HG02938 (cell line): Measurements from ENCODE around the gene TCF20.

Source experiments
- ATAC-seq: cut with Tn5 transposase; IDR thresholded peaks from one replicate; pipeline ENCODE4 v1.9.1; 2021; ENCODE audit warnings: mild to moderate bottlenecking, moderate library complexity; ENCODE audit not compliant: unreplicated experiment

Gene TCF20

DNA sequence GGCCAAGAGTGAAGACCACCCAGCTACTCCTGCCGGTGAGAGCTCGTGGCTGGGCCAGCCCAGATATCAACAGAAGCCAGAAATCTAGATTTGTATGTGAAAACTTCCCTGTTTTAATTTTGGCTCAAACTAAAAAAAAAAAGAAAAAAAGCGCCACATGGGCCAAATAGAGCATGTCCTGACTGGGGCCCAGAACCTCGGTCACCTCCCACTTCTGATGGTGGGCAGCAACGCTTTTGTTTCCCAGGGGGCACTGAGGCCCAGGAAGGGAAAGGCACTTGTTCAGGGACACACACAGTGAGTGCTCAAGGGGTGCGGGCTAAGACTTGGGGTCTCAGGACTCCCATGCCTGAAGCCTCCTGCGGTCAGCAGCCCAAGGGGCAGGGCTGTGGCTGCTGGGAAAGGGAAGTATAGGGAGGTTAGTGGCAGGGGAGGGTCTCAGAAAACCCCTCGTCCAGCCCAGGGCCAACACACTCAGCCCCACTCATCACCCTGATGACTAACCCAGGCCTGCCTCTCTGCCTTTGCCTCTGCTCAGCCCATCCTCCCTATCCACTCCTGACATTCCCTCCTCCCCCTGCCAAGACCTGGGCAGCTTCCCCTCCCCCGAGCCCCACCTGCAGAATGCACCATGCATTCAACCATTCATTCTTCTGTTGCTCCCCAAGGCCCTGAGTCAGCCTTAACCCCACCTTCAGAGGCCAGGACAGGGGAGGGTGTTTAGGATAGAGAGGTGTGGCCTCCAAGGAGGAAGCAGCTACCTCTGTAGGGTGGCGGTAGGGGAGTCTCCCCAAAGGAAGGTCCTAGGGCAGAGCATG is 30.0 kb upstream of the TCF20 start:
- ATAC-seq = no peak

DNA sequence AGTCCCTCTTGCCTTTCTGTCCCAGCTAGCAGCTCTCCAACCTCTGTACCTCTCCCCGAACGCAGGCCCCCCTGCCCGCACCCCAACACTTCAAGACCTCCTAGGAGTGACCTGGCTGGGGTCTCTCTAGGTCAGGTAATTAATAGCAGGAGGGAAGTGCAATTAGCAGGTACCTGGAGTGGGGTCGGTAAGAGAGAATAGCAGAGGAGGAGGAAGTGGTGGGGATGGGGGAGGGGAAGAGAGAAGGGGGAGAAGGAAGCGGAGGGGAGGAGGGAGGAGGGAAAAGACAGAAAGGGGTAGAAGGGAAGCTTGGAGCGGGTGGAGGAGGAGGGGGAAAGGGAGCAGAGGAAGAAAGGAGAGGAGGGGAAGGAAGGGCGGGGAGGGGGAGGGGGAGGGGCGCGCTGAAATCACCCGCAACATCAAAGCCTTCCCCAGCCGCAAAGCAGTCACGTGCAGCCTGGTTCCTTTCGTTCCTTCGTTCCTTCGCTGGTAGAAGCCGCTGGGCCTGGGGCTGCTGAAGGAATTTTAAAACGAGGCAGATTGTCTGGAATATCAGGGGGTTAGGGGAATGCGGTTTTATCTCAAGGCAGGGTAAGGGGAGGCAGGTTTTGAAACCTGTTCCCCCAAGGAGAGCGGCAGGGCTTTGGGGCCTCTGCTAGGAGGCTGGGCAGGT is 29.3 kb upstream of the TCF20 start:
- ATAC-seq = no peak

DNA sequence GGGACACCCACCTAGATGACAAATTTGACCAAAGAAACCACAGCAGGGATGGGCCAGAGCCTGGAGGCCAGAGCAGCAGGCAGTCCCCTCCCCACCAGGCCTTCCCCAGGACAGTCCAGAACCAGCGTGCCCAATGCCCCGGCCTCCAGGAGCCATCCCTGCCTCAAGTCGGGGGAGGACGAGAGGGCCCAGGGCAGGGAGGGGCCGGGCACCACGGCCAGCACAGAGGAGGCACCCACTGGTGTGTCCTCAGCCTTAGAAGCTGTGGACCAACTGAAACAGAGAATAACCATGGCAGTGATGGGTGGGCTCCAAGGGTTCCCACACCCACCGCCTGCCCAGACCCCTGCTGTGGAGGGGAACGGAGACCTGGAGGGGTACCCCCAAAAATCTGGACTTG is 28.3 kb upstream of the TCF20 start:
- ATAC-seq = no peak

DNA sequence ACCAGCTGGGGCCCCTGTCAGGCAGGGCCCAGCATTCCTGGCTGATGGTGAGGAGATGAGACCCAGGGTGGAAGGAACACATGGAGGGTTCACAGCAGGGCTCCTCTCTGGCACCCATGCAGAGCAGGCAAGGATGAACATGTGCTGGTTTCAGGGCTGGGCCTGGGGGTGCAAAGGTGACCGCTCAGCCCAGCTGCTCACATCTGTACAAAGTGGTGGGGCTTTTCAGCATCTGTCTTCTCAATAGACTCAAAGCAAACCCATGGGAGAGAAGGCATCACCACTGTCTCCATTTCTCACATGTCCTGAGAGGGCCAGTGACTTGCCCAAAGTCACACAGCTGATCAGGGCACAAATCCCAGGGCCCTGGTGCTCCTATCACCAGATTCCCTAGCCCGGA is 27.3 kb upstream of the TCF20 start:
- no peak for ATAC-seq

DNA sequence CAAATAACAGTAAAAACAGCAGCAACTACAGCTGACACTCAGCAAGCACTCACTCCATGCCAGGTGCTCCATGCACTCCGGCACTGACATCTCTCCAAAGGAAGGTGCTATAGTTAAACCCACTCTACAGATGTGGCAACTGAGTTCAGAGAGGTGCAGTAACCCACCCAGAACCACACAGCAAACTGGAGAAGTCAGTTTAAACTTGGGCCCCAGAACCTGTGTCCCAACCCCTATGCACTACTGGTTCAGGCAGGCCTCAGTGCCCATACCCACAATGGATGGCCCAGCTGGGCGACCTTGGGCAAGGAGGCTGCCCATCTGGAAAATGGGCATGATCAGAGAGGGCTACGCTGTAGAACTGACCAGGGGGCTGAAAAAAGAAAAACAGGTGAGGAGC is 26.4 kb upstream of the TCF20 start:
- no peak for ATAC-seq

GRCh38 chr22:42296381-42296853 is 26.0 kb upstream of the TCF20 start:
- ATAC-seq = no peak

DNA sequence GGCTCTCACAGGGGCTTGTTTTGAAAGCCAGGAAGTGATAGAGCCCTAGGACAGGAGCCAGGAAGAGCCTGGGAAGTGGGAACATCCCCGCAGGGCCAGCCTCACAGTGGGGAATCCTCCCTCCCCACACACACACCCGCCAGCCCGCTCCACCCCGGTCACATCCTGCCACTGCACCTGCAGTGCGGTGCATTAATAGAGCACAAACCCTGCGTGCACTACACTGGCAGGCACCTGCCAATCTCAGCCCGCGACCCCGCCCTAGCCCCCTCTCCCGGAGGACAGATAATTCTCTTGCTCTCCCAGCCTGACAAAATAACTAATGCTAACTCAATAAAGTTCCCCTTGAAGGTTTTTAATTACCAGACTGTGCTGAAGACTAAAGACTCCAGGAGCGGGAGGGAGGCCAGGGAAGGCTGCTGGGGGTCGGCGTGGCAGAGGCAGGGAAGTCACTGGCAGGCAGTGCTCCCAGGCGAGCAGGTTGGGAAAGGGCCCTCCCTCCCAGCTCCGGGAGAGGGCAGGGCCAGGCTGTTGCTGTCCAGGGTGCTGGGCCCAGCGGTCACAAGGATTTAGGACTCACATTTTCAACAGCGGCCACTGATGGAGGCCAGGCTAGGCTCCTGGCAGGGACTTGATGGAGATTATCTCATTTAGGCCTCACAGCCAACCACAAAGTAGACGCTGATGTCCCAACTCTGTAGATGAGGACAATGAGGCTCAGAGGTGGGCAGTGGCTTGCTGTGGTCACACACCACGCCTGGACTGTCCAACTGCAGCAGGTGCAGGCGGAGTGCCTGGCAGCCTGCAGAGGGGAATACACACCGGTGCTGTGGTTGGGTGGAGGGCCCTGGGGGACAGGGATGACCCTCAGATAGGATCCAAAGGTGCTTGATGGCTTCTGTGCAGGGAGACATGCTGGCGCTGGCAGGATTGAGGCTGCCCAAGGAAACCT is 23.9 kb upstream of the TCF20 start:
- no peak for ATAC-seq

DNA sequence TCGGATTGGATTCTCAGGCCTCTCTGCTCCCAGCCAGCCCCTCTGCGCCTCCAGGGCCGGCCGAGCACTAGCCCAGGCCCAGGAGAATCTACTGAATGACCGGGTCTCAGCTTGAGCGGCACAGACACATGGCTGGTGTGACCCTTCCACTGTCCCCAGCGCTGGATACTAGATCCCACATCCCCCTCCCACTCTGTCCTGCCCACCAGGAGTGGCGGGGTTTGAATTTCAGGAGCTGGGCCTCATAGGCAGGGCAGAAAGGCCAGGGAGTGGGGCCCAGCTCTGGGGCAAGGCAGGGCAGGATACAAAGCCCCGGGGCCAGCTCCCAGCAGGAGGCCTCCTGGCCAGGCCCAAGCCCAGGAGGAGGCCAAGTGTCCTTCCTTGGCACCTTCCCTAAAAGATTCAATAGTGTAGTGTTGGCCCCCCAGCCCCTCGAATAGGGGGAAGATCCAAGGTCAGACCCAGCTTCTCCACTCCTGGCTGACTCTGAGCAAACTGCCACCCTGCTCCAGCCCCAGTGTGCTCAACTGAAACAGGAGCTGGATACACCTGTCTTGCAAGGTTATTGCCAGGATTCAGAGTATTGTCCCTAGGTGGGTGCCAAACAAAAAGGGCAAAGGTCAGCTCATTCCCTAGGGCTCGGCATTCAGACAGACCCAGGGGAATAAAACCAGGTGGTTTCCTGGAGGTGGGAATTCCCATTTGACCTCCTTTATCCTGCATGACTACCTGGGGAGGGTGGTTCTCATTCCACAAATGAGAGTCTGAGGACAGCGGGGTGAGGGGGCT is 22.5 kb upstream of the TCF20 start:
- no peak for ATAC-seq

DNA sequence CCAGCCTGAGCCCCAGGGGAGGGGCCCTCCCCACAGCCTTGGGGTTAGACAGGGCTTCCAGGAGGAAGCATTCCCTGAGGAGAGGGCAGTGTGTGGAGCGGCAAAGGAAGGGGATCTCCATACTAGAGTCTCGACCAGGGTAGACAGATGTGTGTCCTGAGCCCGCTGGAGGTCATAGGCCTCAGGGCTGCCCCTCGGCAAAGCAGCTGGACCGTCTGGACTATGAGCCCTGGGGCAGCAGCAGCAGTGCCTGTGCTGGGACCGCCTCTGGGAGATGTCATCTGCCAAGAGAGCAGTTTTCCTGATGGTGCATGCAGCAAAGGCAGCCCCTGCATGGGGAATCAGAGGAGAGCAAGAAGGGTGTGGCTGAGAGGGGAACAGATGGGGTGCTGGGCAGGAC is 20.8 kb upstream of the TCF20 start:
- ATAC-seq = no peak

DNA sequence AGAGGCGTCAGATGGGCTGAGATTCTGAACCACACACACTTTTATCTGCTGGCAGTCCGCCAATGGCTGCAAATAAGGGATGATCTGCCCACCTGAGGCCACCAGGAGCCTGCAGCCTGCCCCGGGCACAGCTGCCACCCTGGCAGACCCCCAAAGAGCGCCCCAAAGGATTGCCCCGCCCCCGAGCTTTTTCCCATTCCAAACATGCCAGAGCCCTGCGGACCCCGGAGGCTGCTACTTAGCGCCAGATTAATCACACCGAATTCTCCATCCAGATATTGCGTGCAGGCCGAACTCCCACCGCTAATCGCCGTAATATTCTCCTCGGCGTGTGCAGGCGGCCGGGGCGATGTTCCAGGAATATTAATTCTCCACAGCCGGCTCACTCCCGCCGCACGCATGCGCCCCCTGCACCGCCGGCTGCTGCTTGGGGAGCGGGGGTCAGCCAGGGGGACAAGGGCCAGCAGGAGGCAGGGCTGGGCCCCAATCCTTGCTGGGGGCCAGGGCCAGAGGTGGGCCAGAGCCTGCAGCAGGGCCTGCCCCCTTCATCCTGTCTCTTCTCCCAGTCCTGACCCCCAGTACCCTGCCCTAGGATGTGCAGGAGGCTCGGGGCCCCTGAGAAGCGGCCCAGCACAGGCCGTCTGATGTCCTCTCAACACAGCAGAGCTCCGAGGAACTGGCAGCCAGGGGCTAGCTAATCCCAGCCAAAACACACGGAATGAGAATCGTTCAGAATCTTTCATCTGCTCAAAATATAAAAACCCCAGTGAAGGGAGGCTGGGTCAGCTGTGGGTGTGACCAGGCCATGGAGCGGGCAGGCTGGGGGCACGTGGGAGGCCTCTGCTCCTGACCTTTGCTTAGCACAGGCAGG is 19.5 kb upstream of the TCF20 start:
- no peak for ATAC-seq

DNA sequence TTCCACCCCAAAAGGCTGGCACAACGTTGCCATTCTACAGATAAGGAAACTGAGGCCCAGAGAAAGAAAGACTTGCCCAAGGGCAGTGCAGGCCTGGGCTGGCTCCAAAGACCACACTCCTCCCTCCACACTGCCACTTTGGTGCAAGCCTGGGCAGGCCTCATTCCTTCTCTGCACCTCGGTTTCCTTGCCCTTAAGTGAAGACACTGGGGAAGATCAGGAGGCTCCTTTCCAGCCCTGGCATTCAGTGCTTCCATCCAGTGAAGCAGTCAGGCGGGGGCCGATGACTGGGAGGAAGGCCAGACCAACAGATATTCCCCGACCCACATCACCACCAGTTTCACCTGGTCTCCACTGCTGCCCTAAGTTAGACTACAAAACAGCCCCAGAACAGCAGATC is 18.3 kb upstream of the TCF20 start:
- no peak for ATAC-seq

DNA sequence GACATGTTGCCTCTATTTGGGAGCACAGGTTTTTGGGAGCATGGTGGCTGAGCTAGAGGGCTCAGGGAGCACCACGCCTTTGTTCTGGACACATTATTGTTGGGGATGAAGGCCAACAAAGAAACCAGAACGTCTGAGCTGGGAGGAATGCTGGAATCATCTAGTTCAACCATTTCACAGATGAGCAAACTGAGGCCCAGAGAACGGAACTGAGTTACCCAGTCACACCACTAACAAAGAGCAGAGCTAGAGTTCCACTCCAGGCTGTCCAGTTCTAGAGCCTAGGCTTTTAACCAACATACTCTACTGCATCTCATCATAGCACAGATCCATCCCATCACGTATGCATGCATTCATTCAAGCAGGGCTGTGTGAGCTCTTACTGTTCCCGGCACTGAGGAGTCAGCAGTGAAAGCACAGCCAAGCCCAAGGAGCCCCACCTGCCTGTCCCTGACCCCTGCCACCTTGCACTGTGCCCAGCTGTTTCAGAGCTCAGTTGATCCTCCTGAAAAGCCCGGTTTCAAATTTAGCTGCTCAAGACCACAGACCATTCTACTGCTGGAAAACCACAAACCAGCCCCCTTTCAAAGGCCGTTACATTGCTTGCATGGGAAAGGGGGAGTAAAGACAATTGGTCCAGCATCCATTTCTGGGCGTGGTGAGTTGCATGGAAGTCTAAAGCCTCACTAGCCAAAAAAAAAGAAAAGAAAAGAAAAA is 16.9 kb upstream of the TCF20 start:
- ATAC-seq = no peak

DNA sequence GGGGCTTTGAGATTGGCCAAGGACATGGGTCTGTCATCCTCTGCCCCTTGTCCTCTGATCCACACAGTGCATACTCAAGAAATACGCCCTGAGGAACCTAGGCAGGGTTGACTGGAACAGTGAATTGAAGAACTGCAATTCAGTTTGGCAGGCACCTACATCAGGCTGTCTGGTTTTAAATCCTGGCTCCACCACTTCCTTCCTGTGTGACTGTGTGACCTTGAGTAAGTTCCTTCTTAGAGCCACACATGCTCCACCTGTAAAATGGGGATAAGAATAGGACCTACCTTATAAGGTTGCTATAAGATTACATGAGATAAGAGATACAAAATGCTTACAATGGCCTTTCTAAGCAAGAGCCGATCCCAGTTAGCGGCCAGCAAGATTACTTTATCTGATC is 15.8 kb upstream of the TCF20 start:
- no peak for ATAC-seq

DNA sequence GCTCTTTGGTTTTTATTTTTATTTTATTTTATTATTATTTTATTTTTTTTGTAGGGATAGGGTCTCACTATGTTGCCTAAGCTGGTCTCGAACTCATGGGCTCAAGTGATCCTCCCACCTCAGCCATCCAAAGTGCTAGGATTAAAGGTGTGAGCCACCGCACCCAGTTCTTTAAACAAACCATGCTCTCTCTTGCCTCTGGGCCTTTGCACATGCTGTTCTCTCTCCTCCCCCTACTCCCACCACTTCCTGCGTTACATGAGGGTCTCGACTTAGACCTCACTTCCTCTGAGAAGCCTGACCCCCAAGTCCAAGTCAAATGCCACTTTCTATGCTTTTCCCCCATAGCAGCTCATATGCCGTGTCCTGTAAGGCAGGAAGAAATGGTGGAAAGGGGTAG is 15.2 kb upstream of the TCF20 start:
- ATAC-seq = no peak

DNA sequence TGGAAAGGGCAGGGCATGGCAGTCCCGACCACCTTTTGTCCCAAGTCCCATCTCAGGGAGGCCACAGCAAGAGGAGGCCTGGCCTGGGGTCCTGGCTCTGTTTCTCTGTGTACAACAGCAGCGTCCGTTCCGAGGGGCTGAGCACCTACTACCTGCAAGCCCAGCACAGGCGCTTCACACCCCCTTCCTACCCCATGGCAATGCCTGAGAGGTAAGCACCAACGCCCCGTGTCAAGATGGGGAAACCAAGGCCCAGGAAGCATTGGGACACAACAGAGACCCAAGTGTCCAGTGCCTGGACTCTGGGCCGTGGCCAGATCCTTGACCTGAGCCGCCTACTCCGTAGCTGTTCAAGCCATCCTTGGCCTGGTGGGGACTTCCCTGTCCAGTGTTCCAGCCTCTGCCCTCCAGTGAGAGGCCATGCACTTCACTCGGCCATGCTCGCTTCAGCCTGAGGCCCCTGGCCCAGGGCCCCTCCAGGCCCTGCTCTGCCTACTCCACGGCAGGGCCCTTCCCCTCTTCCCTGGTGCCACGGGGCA is 14.3 kb upstream of the TCF20 start:
- no peak for ATAC-seq

DNA sequence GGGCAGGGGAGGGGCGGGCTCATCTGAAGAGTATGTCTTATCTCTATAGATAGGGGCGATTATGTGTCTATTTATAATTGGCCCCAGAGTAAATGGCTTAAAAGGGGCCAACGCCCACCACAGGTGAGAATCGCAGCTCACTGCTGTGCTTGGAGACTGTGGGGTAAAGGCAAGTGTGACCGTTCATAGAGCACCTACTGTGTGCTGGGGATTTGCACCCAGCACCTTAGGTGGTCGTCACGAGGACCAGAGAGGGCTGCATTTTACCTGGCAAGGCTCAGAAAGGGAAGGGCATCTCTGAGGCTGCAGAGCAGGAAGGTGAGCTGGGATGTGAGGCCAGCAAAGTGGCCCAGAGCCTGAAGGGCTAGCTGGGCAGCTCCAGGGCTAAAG is 13.7 kb upstream of the TCF20 start:
- ATAC-seq = no peak

DNA sequence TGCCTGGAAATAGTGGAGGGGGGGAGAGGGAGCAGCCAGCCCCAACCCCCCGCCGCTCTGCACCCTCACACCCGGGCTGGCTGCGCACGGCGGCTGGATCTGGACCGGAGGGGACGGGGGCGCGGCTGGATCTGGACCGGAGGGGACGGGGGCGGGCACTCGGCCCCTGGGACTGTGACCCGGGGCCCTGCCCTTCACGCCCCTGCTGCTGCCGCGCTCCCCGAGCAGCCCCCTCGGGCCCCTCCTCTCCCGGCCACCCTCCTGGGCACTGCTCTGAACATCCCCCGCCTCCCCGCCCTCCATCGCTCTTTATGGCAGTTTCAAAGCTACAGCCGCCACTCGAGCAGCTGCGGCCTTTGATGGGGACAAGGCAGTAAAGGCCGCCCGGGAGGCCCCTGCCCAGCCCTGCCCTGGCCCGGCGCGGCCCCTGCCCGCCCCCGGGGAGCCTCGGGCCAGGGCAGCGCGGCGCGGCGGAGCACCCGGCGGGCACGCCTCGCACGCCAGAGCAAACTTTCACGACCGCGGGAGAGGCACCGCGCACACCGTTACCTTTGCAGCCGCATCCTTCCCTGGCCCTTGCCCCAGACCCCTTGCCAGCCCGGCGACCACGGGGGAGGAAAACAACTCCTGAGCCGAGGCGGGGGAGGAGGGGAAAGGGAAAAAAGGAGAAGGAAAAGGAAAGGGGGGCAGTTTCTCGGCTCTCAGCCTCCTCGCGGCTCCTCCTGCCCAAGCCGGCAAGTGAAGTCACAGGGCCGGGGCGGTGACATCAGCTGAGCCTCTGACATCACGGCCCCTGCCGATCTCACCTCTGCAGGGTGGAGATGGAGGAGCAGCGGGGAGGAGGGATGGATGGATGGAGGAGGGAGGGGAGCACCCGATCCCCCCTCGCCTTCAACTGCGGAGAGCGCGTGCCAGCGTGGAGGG is 13.1 kb upstream of the TCF20 start:
- no peak for ATAC-seq

GRCh38 chr22:42282943-42283277 is 12.5 kb upstream of the TCF20 start:
- ATAC-seq = no peak
